ENCODE data around the gene FAM3A. TPM values are rescaled to one million over a fixed set of nuclear protein-coding genes. Genes with fewer than 3 reads are reported as not detected.
A peak's percentile ranks its signal among the peaks of the same experiment; 100 is the strongest.

The FAM3A gene
- total RNA-seq, 2 experiments from 2014 or later = 17.8 to 21.4 TPM

GRCh38 chrX:154530286-154530685 is 14.3 kb upstream of the FAM3A start:
- no peak for DNase-seq
- Mint-ChIP-seq H3K27me3 (ENCODE audit: low read depth) (no peaks in the 10 kb centered on the region), H3K9me3 (no peaks in the 10 kb centered on the region), H3K36me3 (ENCODE audit: low read depth) (peaks cover 7% of the 10 kb centered on the region), H3K4me3 (no peak overlapping the region), H3K27ac (no peak overlapping the region), H3K4me1 (ENCODE audit: low read depth) (peaks cover 17% of the 10 kb centered on the region)
- CTCF ChIA-PET = no interaction called here
- intact Hi-C loops (cut with micrococcal nuclease) = no loop called here

GRCh38 chrX:154529206-154529612 is 13.2 kb upstream of the FAM3A start:
- no peaks in the 10 kb centered on the region for H3K27me3 Mint-ChIP-seq (ENCODE audit: low read depth)
- H3K4me3 Mint-ChIP-seq = no peak overlapping the region
- intact Hi-C loops (cut with micrococcal nuclease) = loop anchor here (5.0 kb wide), 1 partner anchor 132 kb away; the partner anchor contains the start of gene RPL10
- H3K36me3 Mint-ChIP-seq (ENCODE audit: low read depth) = peaks cover 7% of the 10 kb centered on the region
- H3K4me1 Mint-ChIP-seq (ENCODE audit: low read depth) = peaks cover 15% of the 10 kb centered on the region
- CTCF ChIA-PET = no interaction called here
- no peaks in the 10 kb centered on the region for H3K9me3 Mint-ChIP-seq
- no peak overlapping the region for H3K27ac Mint-ChIP-seq
- DNase-seq = no peak

- CTCF ChIA-PET = interaction anchor here (0.6 to 2.2 kb wide), 15 partner anchors 8 to 866 kb away, joined by 3 to 8 read pairs (median 4); partner anchors contain the start of gene FAM3A
- Mint-ChIP-seq H3K27me3 (ENCODE audit: low read depth) (no peaks in the 10 kb centered on the region), H3K36me3 (ENCODE audit: low read depth) (peaks cover 3% of the 10 kb centered on the region), H3K4me1 (ENCODE audit: low read depth) (peaks cover 15% of the 10 kb centered on the region), H3K27ac (peak overlapping the region; percentile 79), H3K4me3 (no peak overlapping the region), H3K9me3 (no peaks in the 10 kb centered on the region)
- peak; percentile 84 for DNase-seq
- intact Hi-C loops (cut with micrococcal nuclease) = loop anchor here (2.0 to 5.0 kb wide), 2 partner anchors 20 to 130 kb away; partner anchors contain the start of genes G6PD, IKBKG and RPL10
Measured at GRCh38 chrX:154526901-154527675, 11.1 kb upstream of the FAM3A start.

- CTCF ChIA-PET = interaction anchor here (0.8 to 1.3 kb wide), 3 partner anchors 7 to 35 kb away, joined by 3 to 6 read pairs (median 4); partner anchors contain the start of gene SLC10A3
- peak; percentile 12 for DNase-seq
- H3K36me3 Mint-ChIP-seq (ENCODE audit: low read depth) = no peaks in the 10 kb centered on the region
- intact Hi-C loops (cut with micrococcal nuclease) = loop anchor here (2.0 to 5.0 kb wide), 2 partner anchors 21 to 129 kb away; partner anchors contain the start of genes G6PD, IKBKG and RPL10
- H3K4me3 Mint-ChIP-seq = no peak overlapping the region
- H3K4me1 Mint-ChIP-seq (ENCODE audit: low read depth) = peaks cover 15% of the 10 kb centered on the region
- peak overlapping the region; percentile 66 for H3K27ac Mint-ChIP-seq
- no peaks in the 10 kb centered on the region for H3K9me3 Mint-ChIP-seq
- no peaks in the 10 kb centered on the region for H3K27me3 Mint-ChIP-seq (ENCODE audit: low read depth)
Measured at GRCh38 chrX:154525606-154526490, 9.8 kb upstream of the FAM3A start.

GRCh38 chrX:154519389-154519788 is 3.4 kb upstream of the FAM3A start:
- Mint-ChIP-seq H3K27me3 (ENCODE audit: low read depth) (no peaks in the 10 kb centered on the region), H3K4me1 (ENCODE audit: low read depth) (peaks cover 5% of the 10 kb centered on the region), H3K9me3 (no peaks in the 10 kb centered on the region), H3K27ac (no peak overlapping the region), H3K4me3 (no peak overlapping the region), H3K36me3 (ENCODE audit: low read depth) (peaks cover 1% of the 10 kb centered on the region)
- intact Hi-C loops (cut with micrococcal nuclease) = loop anchor here (5.0 kb wide), 1 partner anchor 142 kb away; the partner anchor contains the start of gene EMD
- CTCF ChIA-PET = interaction anchor here (1.2 kb wide), 1 partner anchor 7 kb away, joined by 4 read pairs; no protein-coding TSS in a partner anchor
- no peak for DNase-seq

- CTCF ChIA-PET = interaction anchor here (2.1 kb wide), 1 partner anchor 10 kb away, joined by 7 read pairs; no protein-coding TSS in a partner anchor
- H3K9me3 Mint-ChIP-seq = no peaks in the 10 kb centered on the region
- DNase-seq = no peak
- H3K27me3 Mint-ChIP-seq (ENCODE audit: low read depth) = no peaks in the 10 kb centered on the region
- intact Hi-C loops (cut with micrococcal nuclease) = loop anchor here (2.0 to 5.0 kb wide), 3 partner anchors 30 to 140 kb away; partner anchors contain the start of genes EMD, G6PD, IKBKG and LAGE3
- peak overlapping the region; percentile 83 for H3K4me3 Mint-ChIP-seq
- H3K4me1 Mint-ChIP-seq (ENCODE audit: low read depth) = peaks cover 18% of the 10 kb centered on the region
- no peak overlapping the region for H3K27ac Mint-ChIP-seq
- H3K36me3 Mint-ChIP-seq (ENCODE audit: low read depth) = peaks cover 1% of the 10 kb centered on the region
Measured at GRCh38 chrX:154517101-154517781, 1.2 kb upstream of the FAM3A start.

GRCh38 chrX:154516656-154517100 is 646 bp upstream of the FAM3A start:
- H3K36me3 Mint-ChIP-seq (ENCODE audit: low read depth) = peaks cover 1% of the 10 kb centered on the region
- no peak for DNase-seq
- H3K9me3 Mint-ChIP-seq = no peaks in the 10 kb centered on the region
- peak overlapping the region; percentile 83 for H3K4me3 Mint-ChIP-seq
- CTCF ChIA-PET = interaction anchor here (2.1 kb wide), 1 partner anchor 10 kb away, joined by 7 read pairs; no protein-coding TSS in a partner anchor
- peaks cover 22% of the 10 kb centered on the region for H3K4me1 Mint-ChIP-seq (ENCODE audit: low read depth)
- intact Hi-C loops (cut with micrococcal nuclease) = loop anchor here (1.0 to 5.0 kb wide), 4 partner anchors 26 to 139 kb away; partner anchors contain the start of genes EMD, G6PD, IKBKG and LAGE3
- H3K27me3 Mint-ChIP-seq (ENCODE audit: low read depth) = no peaks in the 10 kb centered on the region
- peak overlapping the region; percentile 79 for H3K27ac Mint-ChIP-seq

GRCh38 chrX:154515090-154515965 is 704 bp downstream of the FAM3A start:
- Mint-ChIP-seq H3K4me3 (peak overlapping the region; percentile 82), H3K27me3 (ENCODE audit: low read depth) (no peaks in the 10 kb centered on the region), H3K27ac (peak overlapping the region; percentile 71), H3K4me1 (ENCODE audit: low read depth) (peaks cover 24% of the 10 kb centered on the region), H3K36me3 (ENCODE audit: low read depth) (peaks cover 4% of the 10 kb centered on the region), H3K9me3 (no peaks in the 10 kb centered on the region)
- intact Hi-C loops (cut with micrococcal nuclease) = loop anchor here (5.0 kb wide), 1 partner anchor 138 kb away; the partner anchor contains the start of gene EMD
- CTCF ChIA-PET = interaction anchor here (2.1 kb wide), 1 partner anchor 12 kb away, joined by 7 read pairs; no protein-coding TSS in a partner anchor
- DNase-seq = peak; percentile 38

GRCh38 chrX:154513716-154514115 is 2.3 kb downstream of the FAM3A start:
- H3K4me1 Mint-ChIP-seq (ENCODE audit: low read depth) = peaks cover 24% of the 10 kb centered on the region
- no peaks in the 10 kb centered on the region for H3K9me3 Mint-ChIP-seq
- DNase-seq = no peak
- CTCF ChIA-PET = no interaction called here
- H3K27me3 Mint-ChIP-seq (ENCODE audit: low read depth) = no peaks in the 10 kb centered on the region
- intact Hi-C loops (cut with micrococcal nuclease) = no loop called here
- H3K36me3 Mint-ChIP-seq (ENCODE audit: low read depth) = peaks cover 11% of the 10 kb centered on the region
- H3K27ac Mint-ChIP-seq = peak overlapping the region; percentile 44
- no peak overlapping the region for H3K4me3 Mint-ChIP-seq

GRCh38 chrX:154512879-154513553 is 3.0 kb downstream of the FAM3A start:
- CTCF ChIA-PET = no interaction called here
- peaks cover 24% of the 10 kb centered on the region for H3K4me1 Mint-ChIP-seq (ENCODE audit: low read depth)
- H3K27me3 Mint-ChIP-seq (ENCODE audit: low read depth) = no peaks in the 10 kb centered on the region

More at GRCh38 chrX:154512879-154513553, 3.0 kb downstream of the FAM3A start:
- Mint-ChIP-seq H3K4me3 (no peak overlapping the region), H3K9me3 (no peaks in the 10 kb centered on the region), H3K36me3 (ENCODE audit: low read depth) (peaks cover 13% of the 10 kb centered on the region), H3K27ac (no peak overlapping the region)
- DNase-seq = no peak
- intact Hi-C loops (cut with micrococcal nuclease) = no loop called here
